Psoas muscle (tissue), 8 donors: Measurements from ENCODE around the gene GPRC5B. TPM values are rescaled to one million over a fixed set of nuclear protein-coding genes. Genes with fewer than 3 reads are reported as not detected.
A peak's percentile ranks its signal among the peaks of the same experiment; 100 is the strongest.

ENCODE experiments used
- ATAC-seq, 4 donors: fragments of 200-7000 bp; cut with Tn5 transposase; one replicate each; pipeline ENCODE4 v1.9.1; 2020; ENCODE audit warnings: moderate library complexity in 3 of 4, mild to moderate bottlenecking in 2 of 4
- DNase-seq, 2 donors: peaks; one replicate each; pipeline ENCODE4 v3.0.0-alpha.2; 2020
- H3K27ac ChIP-seq: fragments of 200-600 bp; one replicate; pipeline ENCODE4 v1.8.0; 2022
- H3K27me3 ChIP-seq, 3 donors: fragments of 200-600 bp in 1 of 3; one replicate each; pipeline versions ENCODE4 v1.6.1 to v1.8.0; 2013 to 2022; ENCODE audit warnings: low read length in 2 of 3, mild to moderate bottlenecking in 2 of 3, moderate library complexity in 1 of 3; ENCODE audit not compliant: insufficient read depth in 3 of 3
- H3K36me3 ChIP-seq, 2 donors: fragments of 200-600 bp in 1 of 2; one replicate each; pipeline versions ENCODE4 v1.6.1 to v1.8.0; 2013 to 2022; ENCODE audit warnings: low read depth in 1 of 2, mild to moderate bottlenecking in 1 of 2, moderate library complexity in 1 of 2; ENCODE audit not compliant: insufficient read depth in 1 of 2
- H3K4me1 ChIP-seq: fragments of 200-600 bp; one replicate; pipeline ENCODE4 v1.8.0; 2022
- H3K4me3 ChIP-seq: fragments of 200-600 bp; one replicate; pipeline ENCODE4 v1.8.0; 2022; ENCODE audit warnings: mild to moderate bottlenecking
- H3K9me3 ChIP-seq: fragments of 200-600 bp; one replicate; pipeline ENCODE4 v1.8.0; 2022
- CTCF ChIP-seq: fragments of 200-600 bp; IDR thresholded peaks from one replicate; pipeline ENCODE4 v1.8.0; 2022; ENCODE audit warnings: antibody characterized with exemption
- WGBS, 3 donors: extraction: QIAGEN DNeasy Blood & Tissue Kit; methylation state at CpG; one replicate each; pipeline versions ENCODE4 v1.1.6 to v1.1.7; 2013; 5-methylcytosine and 5-hydroxymethylcytosine counted together
- intact Hi-C, 2 donors: fragments of 100-400 bp; cut with DNase I; formaldehyde crosslinking; loops; one replicate each; pipeline versions ENCODE4 v1.11.0 to v1.14.2; 2022
- polyA plus RNA-seq, 3 donors: library from polyadenylated mRNA; stranded (reverse); fragments of 200-250 nt; gene quantifications; one replicate each; pipeline ENCODE4 v1.2.3, GENCODE V29; 2013
- total RNA-seq, 4 donors: library from RNA; stranded (reverse); fragmentation: NEBNext Ultra II Directional in 2 of 4; extraction: Animal tissue kit (Norgen Biotek cat#: 25700) in 2 of 4; gene quantifications; one replicate each; pipeline versions ENCODE4 v1.2.1 to v1.2.4, GENCODE V29; 2021 to 2023
- donor health status: healthy with polysubstance abuse.
- donor health status: DM: no; HTN: no; CAD: no; lungs with moderate emphysema.
- donor health status: Bipolar disorder and iron deficiency.
- donor health status: healthy.
- donor health status: DM: yes; HTN: yes; CAD: no.
- donor health status: DM: no; HTN: no; CAD: no.
- donor health status: DM: no; HTN: no; CAD: no.
- donor health status: DM: yes; HTN: yes; CAD: no.

The GPRC5B gene
- total and polyA plus RNA-seq, 7 donors, result 25.3 to 124 (median 55.7) TPM

- peak; percentile 48 to 77 for DNase-seq
- ATAC-seq, result peak; percentile 40 to 67 (median 60)
- 1 to 2% (median 1%) methylated on average over 18 to 35 of the region's 35 CpGs for WGBS, 3 donors
Observed at GRCh38 chr16:19883296-19883965, 1.2 kb downstream of the GPRC5B start.

GRCh38 chr16:19882646-19883045, 2.0 kb downstream of the GPRC5B start:
- ATAC-seq (no peak), DNase-seq (no peak)
- peaks cover 0 to 5% of the 10 kb centered on the region in 2 donors for H3K36me3 ChIP-seq
- H3K27ac ChIP-seq, result peak overlapping the region; percentile 92
- no peak for TF ChIP-seq CTCF
- WGBS, 3 donors, result 41 to 54% (median 45%) methylated on average over 3 of the region's 3 CpGs
- H3K27me3 ChIP-seq, result no peaks in the 10 kb centered on the region
- intact Hi-C loops, result loop anchor here (1.0 to 10.0 kb wide), 5 partner anchors 35 to 898 kb away; partner anchors contain the start of genes IQCK (in 1 of the 2), KNOP1 (in 1 of the 2) and TMC7 (in 1 of the 2)
- H3K9me3 ChIP-seq, result no peaks in the 10 kb centered on the region
- H3K4me3 ChIP-seq, result peak overlapping the region; percentile 92
- H3K4me1 ChIP-seq, result peaks cover 31% of the 10 kb centered on the region

More at GRCh38 chr16:19883296-19883965, 1.2 kb downstream of the GPRC5B start:
- Histone ChIP-seq H3K9me3 (no peaks in the 10 kb centered on the region), H3K4me3 (peak overlapping the region; percentile 92), H3K27ac (peak overlapping the region; percentile 92), H3K4me1 (peaks cover 29% of the 10 kb centered on the region), H3K27me3 (no peaks in the 10 kb centered on the region), H3K36me3 (peaks cover 0 to 5% of the 10 kb centered on the region in 2 donors)
- intact Hi-C loops, result loop anchor here (1.0 to 10.0 kb wide), 5 partner anchors 36 to 899 kb away; partner anchors contain the start of genes IQCK (in 1 of the 2), KNOP1 (in 1 of the 2) and TMC7 (in 1 of the 2)
- no peak for TF ChIP-seq CTCF

GRCh38 chr16:19882186-19882585, 2.5 kb downstream of the GPRC5B start:
- intact Hi-C loops, result loop anchor here (5.0 to 10.0 kb wide), 4 partner anchors 35 to 897 kb away; partner anchors contain the start of genes IQCK (in 1 of the 2), KNOP1 (in 1 of the 2) and TMC7 (in 1 of the 2)

GRCh38 chr16:19881783-19882182, 2.9 kb downstream of the GPRC5B start:
- Histone ChIP-seq H3K27ac (peak overlapping the region; percentile 92), H3K9me3 (no peaks in the 10 kb centered on the region), H3K27me3 (no peaks in the 10 kb centered on the region), H3K36me3 (peaks cover 0 to 5% of the 10 kb centered on the region in 2 donors), H3K4me3 (peak overlapping the region; percentile 92), H3K4me1 (peaks cover 39% of the 10 kb centered on the region)
- intact Hi-C loops, result loop anchor here (5.0 to 10.0 kb wide), 4 partner anchors 34 to 897 kb away; partner anchors contain the start of genes IQCK (in 1 of the 2), KNOP1 (in 1 of the 2) and TMC7 (in 1 of the 2)
- 57 to 70% (median 68%) methylated on average over 5 to 6 of the region's 6 CpGs for WGBS, 3 donors
- TF ChIP-seq CTCF, result no peak
- DNase-seq, result no peak
- ATAC-seq, result no peak

More at GRCh38 chr16:19882186-19882585, 2.5 kb downstream of the GPRC5B start:
- Histone ChIP-seq H3K9me3 (no peaks in the 10 kb centered on the region), H3K4me3 (peak overlapping the region; percentile 92), H3K4me1 (peaks cover 35% of the 10 kb centered on the region), H3K36me3 (peaks cover 0 to 5% of the 10 kb centered on the region in 2 donors), H3K27me3 (no peaks in the 10 kb centered on the region), H3K27ac (peak overlapping the region; percentile 92)
- no peak for TF ChIP-seq CTCF
- whole genome bisulfite sequencing, 3 donors, result 65 to 74% (median 71%) methylated on average over 9 of the region's 9 CpGs
- no peak for DNase-seq
- no peak for ATAC-seq
